Medulla oblongata (tissue), 1 donor: ENCODE data around the gene BSG.
"Not testable (repeated sequence)": the region's sequence is repeated elsewhere in the genome, so short reads cannot be mapped to it uniquely, and the experiment has no call there.

Source experiments
- DNase-seq: peaks from one replicate; pipeline ENCODE4 v3.0.0-alpha.2; 2015; ENCODE audit errors: extremely low spot score

Gene BSG

DNA sequence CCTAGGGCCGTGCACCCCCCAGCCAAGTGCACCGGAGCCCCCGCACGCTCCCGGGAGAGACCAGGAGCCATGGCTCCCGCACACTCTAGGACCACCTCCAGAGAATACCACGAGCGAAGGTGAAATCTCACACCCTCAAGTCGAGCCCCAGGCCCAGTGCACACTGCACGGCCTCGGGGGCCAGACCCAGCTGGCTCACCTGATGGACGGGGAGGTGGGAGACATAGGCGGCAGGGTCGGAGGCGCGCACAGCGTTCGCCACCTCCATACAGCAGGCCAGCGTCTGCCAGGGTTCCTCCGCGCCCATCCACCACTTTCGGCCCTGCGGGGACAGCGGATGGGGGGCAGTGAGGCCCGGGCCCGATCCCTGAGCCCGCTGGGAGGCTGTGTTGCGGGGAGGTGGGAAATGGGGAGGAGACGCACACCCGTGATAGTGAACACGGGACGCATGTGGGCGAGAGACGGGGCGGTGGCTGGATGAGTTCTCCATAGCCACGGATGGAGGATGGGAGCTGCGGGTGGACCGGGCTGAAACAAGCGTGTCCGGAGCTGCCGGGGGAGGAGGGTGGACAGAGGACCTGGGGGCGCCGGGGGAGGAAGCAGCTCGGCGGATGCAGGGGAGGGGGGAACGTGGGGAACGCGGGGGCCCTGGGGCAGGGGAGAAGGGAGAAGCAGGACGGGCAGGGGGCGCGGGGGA, 47.9 kb downstream of the BSG start:
- no peak for DNase-seq

DNA sequence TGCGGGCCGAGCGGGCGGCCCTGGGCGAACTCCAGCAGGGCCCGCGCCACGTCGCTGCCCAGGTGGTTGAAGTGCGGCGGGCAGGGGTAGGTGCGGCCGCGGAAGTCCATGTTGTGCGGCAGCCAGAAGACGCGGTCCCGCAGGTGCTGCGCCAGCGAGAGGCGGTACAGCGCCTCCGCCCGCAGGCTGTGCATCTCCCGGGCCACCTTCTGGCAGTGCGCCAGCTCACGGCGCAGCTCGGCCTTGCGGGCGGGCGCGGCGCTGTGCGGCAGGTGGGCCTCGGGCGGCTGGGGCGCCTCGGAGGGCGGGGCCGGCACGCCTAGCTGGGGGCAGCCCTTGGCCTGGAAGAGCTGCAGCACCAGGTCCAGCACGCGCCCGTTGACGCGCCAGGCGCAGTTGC, 48.8 kb downstream of the BSG start:
- not testable (repeated sequence) for DNase-seq

DNA sequence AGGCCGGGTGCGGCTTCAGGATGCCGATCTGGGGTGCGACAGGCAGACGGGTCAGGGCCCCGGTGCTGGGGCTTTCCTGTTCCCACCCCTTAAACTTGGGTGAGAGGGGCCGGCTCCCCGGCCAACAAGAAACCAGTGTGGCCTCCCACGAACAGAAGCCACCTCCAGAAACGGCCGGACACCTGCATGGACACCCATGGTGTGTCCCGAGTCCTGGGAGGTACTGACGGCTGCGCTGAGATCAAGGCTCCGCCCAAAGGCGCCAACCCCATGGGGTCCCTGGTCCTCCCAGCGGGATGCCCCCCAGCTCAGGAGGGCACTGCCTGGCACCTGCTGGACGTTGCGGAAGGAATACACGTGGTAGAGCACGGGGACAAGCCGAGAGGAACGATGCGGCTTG, 49.4 kb downstream of the BSG start:
- no peak for DNase-seq

DNA sequence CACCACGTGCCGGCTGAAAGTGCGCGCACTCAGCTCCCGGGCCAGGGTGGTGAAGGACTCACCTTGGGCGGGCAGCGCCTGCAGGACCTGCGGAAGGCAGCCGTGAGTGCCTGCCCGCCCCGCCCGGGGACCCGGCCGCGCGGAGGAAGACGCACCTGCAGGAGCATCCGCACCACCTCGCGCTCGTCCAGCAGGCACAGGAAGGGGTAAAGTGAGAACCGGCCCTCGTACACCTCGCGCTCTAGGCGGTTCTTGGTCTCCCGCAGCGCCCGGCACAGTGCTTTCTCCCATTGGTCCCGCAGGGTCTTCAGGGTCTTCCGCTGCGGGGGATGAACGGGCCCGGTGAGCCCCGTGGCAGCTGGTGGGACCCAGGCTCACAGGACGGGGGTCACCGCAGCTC, 50.3 kb downstream of the BSG start:
- DNase-seq = no peak

DNA sequence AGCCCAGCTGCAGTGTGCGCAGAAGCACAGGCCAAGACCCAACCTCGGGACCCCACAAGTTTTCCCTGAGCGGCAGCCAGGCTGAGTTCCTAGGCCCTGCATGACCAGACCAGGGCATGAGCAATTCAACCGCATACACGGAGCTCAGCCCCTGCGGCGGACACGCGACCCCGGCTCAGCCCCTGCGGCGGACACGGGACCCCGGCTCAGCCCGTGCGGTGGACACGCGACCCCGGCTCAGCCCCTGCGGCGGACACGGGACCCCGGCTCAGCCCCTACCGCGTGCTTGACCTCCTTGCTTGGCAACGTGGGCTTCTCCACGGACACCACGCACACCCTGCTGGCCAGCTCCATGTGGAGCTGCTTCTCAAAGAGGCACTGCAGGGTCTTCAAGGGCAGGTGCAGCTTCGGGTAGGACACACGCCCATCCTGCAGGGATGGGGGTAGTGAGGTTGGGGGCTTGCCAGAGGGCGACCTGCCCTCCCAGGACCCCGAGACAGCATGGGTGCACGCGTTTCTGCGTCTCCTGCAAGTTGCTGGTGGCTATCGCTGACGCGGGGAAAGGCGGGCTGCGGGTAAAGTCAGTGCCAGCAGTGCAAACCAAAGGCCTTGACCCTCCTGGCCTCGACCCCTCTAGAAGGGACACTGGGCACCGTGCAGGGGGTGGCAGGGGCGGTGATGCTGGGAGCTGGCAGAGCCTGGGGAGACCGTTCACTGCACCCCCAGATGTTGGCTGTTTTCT, 51.0 kb downstream of the BSG start:
- DNase-seq = no peak

DNA sequence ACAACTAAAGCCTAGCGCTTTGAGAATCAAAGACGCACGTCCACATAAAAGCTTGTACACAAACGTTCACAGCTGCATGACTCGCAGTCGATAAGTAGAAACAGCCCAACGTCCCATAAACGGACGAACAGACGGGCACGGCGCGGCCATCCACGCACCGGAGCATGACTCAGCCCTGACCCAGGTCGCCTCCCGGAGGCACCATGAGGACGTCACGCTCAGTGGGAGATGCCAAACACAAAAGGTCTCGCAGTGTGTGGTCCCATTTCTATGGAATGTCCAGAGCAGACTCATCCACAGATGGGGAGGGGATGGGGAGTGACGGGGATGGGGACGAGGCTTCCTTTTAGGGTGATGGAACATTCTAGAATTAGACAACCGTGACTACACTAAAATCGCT, 51.6 kb downstream of the BSG start:
- DNase-seq = no peak

DNA sequence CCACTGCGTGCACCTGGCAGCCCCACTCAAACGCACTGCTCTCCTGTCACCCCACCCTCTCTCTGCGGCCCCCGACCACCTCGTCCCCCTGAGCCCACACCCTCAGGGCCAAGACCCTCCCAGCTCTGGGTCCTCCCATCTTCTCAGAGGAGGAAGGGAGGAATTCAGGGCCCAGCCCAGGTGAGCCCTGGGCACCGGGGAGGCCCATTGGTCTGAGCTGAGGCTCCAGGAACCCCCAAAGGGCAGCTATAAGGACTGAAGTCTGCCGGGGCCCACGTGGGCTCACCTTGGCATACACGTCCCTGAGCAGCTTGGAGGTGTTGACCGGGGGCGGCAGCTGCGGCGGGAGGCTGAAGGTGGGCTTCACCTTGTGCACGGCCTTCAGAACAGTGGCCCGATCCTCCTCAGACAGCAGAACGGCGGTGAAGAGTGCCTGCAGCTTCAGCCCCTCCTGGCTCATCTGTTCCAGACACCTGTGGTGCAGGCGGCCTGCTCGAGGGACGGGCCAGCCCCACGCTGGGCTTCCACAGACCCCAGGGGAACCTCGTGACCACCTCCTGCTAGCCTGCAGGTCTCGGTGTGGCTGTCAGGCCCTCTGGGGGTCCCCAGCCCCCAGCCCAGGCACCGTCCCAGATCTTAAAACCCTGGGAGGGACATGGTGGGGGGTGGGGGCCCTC, 52.2 kb downstream of the BSG start:
- no peak for DNase-seq

DNA sequence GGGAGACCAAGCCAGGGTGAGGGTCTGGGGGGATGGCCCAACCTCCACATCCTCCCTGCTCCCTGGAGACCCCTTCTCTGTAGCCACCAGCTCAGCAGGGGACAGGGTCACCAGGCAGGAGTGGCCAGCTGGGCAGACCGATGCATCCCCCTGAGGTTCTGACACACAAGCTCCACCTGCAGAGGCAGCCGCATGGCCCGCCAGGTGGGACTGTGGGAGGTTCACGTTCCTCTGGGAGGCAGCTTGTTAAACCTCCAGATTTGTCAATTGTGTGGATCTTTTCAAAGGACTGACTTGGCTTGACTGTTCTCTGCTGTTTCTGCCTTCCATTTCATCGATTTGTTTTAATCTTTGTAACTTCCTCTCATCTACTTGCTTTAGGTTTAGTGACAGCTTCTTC, 52.9 kb downstream of the BSG start:
- no peak for DNase-seq

DNA sequence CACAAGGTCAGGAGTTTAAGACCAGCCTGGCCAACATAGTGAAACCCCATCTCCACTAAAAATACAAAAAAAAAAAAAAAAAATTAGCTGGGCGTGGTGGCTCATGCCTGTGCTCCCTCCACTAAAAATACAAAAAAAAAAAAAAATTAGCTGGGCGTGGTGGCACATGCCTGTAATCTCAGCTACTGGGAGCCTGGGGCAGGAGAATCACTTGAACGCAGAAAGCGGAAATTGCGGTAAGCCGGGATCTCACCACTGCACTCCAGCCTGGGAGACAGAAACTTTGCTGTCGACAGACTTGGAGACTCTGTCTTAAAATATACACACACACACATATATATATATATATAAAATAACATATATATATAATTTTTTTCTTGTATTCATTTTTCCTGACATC, 54.2 kb downstream of the BSG start:
- not testable (repeated sequence) for DNase-seq

DNA sequence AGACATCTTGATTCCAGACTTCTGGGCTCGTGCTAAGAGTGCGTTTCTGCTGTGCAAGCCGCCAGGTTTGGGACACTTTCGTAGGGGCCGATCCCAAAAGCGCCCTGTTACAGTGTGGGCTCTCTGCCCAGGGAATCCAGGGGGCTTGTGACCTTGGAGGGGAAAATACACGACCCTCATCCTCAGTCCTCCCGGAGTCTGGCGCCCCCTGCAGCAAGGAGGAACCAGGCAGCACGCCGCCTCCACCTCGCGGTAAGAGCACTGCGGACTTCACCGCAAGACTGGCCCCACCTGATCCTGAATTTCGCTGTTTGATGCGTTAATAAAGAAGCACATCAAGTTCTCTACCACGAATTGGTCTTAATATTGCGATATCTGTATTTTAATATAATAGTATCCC, 55.8 kb downstream of the BSG start:
- DNase-seq = no peak

DNA sequence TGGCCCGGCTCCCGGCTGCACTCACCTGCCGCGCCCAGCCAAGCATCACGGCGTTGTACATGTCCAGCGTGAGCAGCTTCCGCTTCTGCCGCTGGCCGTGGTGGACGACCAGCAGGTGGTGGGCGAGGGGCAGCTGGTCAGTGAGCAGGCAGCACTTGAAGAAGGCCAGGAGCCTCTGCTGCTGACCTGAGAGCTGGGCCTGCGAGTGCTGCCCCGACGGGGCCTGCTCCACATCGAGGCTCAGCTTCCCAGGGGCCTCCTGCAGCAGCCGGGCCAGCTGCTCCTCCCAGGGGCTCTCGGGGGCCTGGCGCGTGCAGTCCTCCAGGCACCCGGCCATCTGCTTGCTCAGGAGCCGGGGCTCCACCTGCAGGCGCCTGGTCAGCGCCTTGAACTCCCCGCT, 57.1 kb downstream of the BSG start:
- DNase-seq = not testable (repeated sequence)

DNA sequence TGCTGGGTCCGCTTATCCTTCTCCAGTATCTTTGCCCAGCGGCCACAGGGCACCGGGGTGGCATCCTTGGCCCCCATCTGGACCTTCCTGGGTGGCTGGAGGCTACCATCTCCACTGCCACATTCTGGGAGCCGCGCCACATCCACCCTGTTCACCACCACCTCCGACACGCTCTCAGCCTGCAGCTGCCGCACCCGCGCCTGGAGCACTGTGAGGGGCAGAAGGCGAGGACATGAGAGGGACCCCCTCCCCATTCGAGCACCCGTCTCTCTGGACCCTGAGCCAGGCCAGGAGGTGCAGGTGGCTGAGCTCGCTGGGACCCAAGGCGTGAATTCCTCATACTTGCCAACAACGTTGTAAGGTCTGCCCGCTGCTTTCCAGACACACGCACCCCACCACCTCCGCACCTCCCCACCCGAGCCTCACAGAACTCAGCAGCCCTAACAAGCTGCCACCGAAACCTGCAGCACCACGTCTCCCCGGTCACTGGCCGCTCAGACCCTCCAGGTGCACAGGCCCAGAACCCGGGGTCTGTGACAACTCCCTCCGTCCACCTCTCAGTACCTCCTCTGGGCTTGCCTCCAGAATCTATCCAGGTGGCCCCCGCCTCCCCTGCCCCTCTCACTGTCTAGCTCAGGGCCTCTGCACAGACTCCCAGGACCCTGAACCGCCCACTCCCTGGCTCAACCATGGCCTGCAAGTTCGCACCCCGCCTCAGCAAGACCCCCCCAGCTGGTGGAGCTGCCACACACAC, 57.7 kb downstream of the BSG start:
- no peak for DNase-seq

DNA sequence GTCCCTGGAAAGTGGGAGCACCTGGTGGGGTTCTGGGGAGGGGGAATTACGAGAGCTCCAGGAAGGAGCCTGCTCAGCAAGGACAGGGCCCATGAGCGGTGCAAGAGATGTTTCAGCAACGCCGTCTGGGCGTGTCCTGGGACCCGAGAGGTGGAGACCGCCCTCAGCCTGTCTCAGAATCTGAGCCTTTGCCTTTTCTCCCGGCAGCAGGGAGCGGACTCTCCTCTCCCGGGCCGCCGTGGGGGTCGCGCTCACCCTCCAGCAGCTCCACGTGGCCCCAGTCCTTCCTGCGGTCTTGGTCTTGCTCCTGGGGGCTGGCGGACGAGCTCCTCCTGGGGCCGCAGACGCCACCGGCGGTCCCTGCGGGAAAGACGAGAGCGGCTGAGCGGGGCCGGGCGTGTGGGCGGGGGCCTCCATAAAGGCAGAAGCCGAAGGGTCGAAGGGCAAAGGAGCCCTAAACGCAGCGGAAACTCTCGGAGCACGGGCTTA, 60.2 kb downstream of the BSG start:
- no peak for DNase-seq
